Nucleus accumbens (tissue), 56 donors: ENCODE results near the gene HHAT.

Experiments
- DNase-seq, 56 donors: peaks; one replicate each; lab custom pipeline; 2025; lab: John Stamatoyannopoulos, UW

Gene HHAT

GRCh38 chr1:210313046-210313595, 15.6 kb upstream of the HHAT start:
- no peak for DNase-seq

DNA sequence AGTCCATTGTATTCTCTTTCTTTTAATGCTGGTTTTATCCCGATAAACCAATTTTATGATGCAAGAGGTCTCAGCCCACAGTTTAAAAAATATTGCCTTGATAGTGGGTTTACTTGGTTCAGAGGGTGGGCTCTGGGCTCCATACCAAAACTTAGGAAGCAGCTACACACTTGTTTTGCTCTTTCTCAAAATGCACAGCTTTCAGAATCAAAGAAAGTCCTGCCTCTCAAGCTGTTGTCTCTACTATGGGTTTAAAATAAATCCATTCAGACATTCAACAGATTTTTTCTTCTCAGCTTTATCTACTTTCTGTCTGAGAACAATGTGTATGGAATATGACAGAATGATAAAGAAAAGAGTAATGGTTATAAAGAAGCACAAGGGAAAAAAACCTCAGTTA, 14.8 kb upstream of the HHAT start:
- no peak for DNase-seq

- DNase-seq: no peak
These were observed 13.2 kb upstream of the HHAT start for GRCh38 chr1:210315529-210315928.

DNA sequence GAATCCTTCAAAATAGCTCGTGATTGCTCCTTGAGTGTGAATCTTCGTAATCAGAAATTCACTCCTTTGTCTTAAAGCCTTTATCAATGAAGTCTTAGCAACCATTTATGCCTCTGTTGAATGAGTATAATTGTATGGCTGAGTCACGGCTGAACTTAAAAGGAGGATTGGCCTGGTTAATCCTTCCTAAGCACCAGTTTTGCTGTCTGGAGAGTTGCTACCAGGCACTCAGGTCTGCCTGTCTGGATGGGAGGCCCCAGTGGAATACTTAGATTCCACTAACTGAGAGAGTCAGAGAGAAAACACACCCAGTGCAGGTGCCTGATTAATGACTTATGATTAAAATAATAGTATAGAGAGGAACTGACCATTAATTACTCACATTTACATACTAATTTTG, 7.6 kb upstream of the HHAT start:
- no peak for DNase-seq

- DNase-seq: no peak
These were observed 7.2 kb upstream of the HHAT start for GRCh38 chr1:210321552-210321951.

- DNase-seq: no peak
These were observed 4.7 kb upstream of the HHAT start for GRCh38 chr1:210323957-210324356.

DNA sequence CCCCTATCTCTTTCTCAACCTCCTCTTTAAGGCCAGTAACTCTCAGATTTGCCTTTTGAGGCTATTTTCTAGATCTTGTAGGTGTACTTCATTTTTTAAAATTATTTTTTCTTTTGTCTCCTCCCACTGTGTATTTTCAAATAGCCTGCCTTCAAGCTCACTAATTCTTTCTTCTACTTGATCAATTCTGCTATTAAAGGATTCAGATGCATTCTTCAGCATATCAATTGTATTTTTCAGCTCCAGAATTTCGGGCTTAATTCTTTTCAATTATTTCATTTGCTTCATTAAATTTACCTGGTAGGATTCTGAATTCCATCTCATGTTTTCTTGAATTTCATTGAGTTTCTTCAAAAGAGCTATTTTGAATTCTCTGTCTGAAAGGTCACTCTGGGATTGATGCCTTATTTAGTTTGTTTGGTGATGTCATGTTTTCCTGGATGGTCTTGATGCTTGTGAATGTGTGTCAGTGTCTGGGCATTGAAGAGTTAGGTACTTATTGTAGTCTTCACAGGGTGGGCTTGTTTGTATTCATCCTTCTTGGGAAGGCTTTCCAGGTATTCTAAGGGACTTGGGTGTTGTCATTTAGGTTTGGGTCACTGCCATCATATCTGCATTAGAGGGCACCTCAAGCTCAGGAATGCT, 3.6 kb upstream of the HHAT start:
- no peak for DNase-seq

- peak in 6 of 56 donors; percentile 3 to 62 (median 47) for DNase-seq
These were observed 513 bp upstream of the HHAT start for GRCh38 chr1:210328032-210328745.

GRCh38 chr1:210330279-210330866, 1.7 kb downstream of the HHAT start:
- DNase-seq: no peak

- DNase-seq: no peak
These were observed 3.5 kb downstream of the HHAT start for GRCh38 chr1:210332233-210332632.

- DNase-seq: no peak
These were observed 4.2 kb downstream of the HHAT start for GRCh38 chr1:210332719-210333398.

DNA sequence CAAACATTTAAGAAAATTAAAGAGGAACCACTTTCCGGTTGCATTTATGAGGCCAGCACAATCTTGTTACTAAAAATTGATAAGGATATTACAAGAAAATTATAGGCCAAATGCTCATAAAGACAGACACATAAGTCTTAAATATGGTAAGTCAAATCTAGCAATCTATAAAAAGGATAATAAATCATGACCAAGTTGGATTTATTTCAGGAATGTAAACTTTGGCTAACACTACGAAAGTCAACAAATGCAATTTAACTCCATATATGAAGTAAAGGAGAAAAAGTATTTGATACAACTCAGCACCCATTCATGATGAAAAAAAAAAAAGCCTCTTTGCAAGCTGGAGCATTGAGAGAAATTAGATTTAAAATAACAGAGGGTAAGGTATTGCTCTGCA, 6.3 kb downstream of the HHAT start:
- DNase-seq: no peak

- DNase-seq: no peak
These were observed 7.7 kb downstream of the HHAT start for GRCh38 chr1:210336362-210336761.

DNA sequence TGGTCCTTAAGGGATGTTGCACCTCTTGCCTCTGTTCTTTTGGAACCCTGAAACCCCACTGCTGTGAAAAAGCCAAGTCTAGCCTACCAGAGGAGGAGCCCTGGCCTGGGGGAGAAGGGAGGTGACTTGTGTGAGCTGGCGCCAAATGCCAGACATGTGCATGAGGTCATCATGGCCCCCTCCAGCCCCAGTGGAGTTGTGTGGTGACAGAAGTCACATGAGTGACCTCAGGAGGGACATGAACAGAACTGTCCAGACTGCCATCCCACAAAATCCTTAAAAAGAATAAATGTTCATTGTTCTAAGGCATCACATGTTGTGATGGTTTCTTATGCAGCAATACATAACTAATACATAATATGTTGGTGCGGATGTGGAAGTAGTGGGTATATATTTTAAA, 10.8 kb downstream of the HHAT start:
- DNase-seq: no peak

DNA sequence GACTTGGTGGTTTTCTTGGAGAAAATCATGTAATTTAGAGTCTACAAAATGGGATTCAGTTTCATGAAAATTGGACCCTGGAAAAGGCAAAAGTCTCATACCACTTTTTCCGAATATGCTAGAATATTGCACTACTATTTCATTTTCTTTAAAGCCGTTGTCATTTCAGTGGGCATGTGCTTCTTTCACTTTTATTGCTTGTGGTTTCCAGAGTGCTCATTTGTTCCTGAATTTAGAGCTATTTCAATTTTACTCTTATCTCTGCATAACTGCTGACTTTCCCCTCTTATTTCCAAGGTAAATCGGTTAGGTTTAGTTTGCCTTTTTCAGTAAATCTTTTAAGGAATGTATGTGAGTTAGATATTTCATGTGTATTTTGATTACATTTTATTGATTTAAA, 11.6 kb downstream of the HHAT start:
- DNase-seq: no peak

GRCh38 chr1:210340841-210341240, 12.1 kb downstream of the HHAT start:
- DNase-seq: no peak

- DNase-seq: no peak
These were observed 14.5 kb downstream of the HHAT start for GRCh38 chr1:210342986-210343780.

DNA sequence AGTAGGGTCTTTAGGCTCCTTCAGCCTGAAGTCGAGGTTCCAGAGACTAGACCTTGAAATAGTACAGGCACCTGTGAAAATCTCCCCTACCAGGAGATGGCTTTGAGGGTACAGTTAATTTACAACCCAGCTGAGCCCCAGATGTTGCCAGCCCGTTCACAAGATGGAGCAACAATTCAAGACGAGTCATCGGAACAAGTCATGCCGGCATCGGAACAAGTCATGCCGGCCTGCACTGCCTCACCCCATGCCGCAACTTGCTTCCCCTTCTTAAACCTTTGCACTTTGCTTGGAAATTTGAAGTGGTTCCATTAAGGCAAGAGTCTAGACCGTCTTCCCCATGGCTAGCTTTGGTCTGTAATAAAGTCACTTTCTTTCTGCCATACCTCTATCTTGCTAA, 16.0 kb downstream of the HHAT start:
- no peak for DNase-seq

DNA sequence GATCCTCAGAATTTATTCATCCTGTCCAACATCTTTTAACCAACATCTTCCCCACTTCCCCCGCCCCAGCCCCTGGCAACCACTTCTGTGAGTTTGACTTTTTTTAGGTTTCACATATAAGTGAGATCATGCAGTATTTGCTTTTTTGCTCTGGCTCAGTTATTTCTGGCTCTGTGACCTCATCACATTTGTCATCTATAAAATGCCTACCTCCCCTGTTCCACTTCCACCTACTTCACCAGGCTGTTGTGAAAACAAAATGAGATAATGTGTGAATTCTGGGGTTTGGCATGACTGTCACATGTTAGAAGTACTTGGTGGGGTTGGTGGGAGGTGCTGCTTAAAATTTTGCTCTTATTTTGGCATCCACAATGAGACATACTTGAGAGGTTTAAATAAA, 18.4 kb downstream of the HHAT start:
- DNase-seq: peak in 15 of 56 donors; percentile 6 to 82 (median 37)

GRCh38 chr1:210351496-210351895, 22.8 kb downstream of the HHAT start:
- DNase-seq: no peak
